ENCODE measurements around the gene PCDH19. TPM values are rescaled to one million over a fixed set of nuclear protein-coding genes. Genes with fewer than 3 reads are reported as not detected.

PCDH19 gene
- total and polyA plus RNA-seq, 5 donors = 0.25 to 0.40 (median 0.33) TPM

GRCh38 chrX:100381619-100382018 lies 28.5 kb downstream of the PCDH19 start:
- Histone ChIP-seq H3K27me3 (ENCODE audit: control insufficient read depth, insufficient read depth) (no peaks in the 10 kb centered on the region), H3K27ac (ENCODE audit: low read length) (no peak overlapping the region), H3K4me1 (ENCODE audit: control insufficient read depth, insufficient read depth, low read length) (no peaks in the 10 kb centered on the region), H3K4me3 (ENCODE audit: low read length) (no peak overlapping the region), H3K9me3 (ENCODE audit: control insufficient read depth, low read length) (no peaks in the 10 kb centered on the region)
- ATAC-seq (no peak), DNase-seq (no peak)
- intact Hi-C loops (cut with DNase I) = no loop called here
- WGBS = 80% methylated on average over 3 of the region's 3 CpGs

- 8% methylated on average over 7 of the region's 7 CpGs for WGBS
- DNase-seq (no peak), ATAC-seq (no peak)
- no peak overlapping the region for H3K27ac ChIP-seq (ENCODE audit: low read length)
- no peaks in the 10 kb centered on the region for H3K27me3 ChIP-seq (ENCODE audit: control insufficient read depth, insufficient read depth)
- no peak overlapping the region for H3K4me3 ChIP-seq (ENCODE audit: low read length)
- H3K4me1 ChIP-seq (ENCODE audit: control insufficient read depth, insufficient read depth, low read length) = no peaks in the 10 kb centered on the region
- no peaks in the 10 kb centered on the region for H3K9me3 ChIP-seq (ENCODE audit: control insufficient read depth, low read length)
- intact Hi-C loops (cut with DNase I) = no loop called here
Observed at GRCh38 chrX:100379388-100379986, 30.6 kb downstream of the PCDH19 start.

- Histone ChIP-seq H3K4me3 (ENCODE audit: low read length) (no peak overlapping the region), H3K27me3 (ENCODE audit: control insufficient read depth, insufficient read depth) (no peaks in the 10 kb centered on the region), H3K27ac (ENCODE audit: low read length) (no peak overlapping the region), H3K9me3 (ENCODE audit: control insufficient read depth, low read length) (no peaks in the 10 kb centered on the region), H3K4me1 (ENCODE audit: control insufficient read depth, insufficient read depth, low read length) (no peaks in the 10 kb centered on the region)
- ATAC-seq (no peak), DNase-seq (no peak)
- 91% methylated on average over 5 of the region's 5 CpGs for WGBS
- intact Hi-C loops (cut with DNase I) = no loop called here
Observed at GRCh38 chrX:100377826-100378225, 32.2 kb downstream of the PCDH19 start.

DNA sequence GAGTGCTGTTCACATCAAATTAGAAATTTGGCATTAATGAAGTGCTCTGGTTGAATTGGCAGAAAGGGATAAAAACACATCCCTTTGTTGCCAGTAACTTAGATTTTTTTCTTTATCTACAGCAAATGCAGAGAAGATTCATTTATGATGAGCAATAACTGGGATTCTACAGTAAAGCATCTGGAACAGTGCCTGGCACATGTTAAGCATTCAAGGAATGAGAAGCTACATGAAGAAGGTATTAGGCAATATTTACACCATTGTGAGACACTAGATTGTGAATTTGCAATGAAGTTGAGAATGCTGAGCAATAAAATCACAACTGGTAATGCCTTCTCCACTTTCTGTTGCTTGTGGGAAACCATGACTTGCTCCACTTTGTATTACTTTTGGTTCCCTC lies 33.5 kb downstream of the PCDH19 start:
- DNase-seq (no peak), ATAC-seq (no peak)
- no peak overlapping the region for H3K4me3 ChIP-seq (ENCODE audit: low read length)
- H3K27me3 ChIP-seq (ENCODE audit: control insufficient read depth, insufficient read depth) = no peaks in the 10 kb centered on the region
- H3K9me3 ChIP-seq (ENCODE audit: control insufficient read depth, low read length) = no peaks in the 10 kb centered on the region
- intact Hi-C loops (cut with DNase I) = no loop called here
- no peak overlapping the region for H3K27ac ChIP-seq (ENCODE audit: low read length)
- H3K4me1 ChIP-seq (ENCODE audit: control insufficient read depth, insufficient read depth, low read length) = no peaks in the 10 kb centered on the region

DNA sequence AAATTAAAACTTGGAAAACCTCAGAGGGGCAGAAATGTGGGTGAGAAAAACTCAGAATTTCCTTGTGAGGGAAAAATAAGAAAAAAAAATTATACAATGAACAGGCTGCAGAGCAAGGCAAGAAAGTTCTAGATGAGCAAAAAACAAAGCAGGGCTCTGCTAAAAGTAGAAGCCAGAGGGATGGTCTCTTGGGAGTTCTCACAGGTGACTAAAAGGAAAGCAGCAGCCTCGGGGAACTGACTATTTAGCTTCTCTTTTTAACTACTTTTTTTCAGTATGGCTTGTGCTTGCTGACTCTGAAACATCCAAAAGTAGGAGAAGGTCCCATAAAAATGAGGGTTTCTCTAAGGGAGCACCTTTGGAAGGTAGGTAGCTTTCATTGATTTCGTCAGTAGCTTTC lies 36.4 kb downstream of the PCDH19 start:
- intact Hi-C loops (cut with DNase I) = no loop called here
- no peaks in the 10 kb centered on the region for H3K27me3 ChIP-seq (ENCODE audit: control insufficient read depth, insufficient read depth)
- DNase-seq (no peak), ATAC-seq (no peak)
- H3K27ac ChIP-seq (ENCODE audit: low read length) = no peak overlapping the region
- 60% methylated on average over 2 of the region's 2 CpGs for WGBS
- H3K4me1 ChIP-seq (ENCODE audit: control insufficient read depth, insufficient read depth, low read length) = no peaks in the 10 kb centered on the region
- H3K4me3 ChIP-seq (ENCODE audit: low read length) = no peak overlapping the region
- no peaks in the 10 kb centered on the region for H3K9me3 ChIP-seq (ENCODE audit: control insufficient read depth, low read length)

DNA sequence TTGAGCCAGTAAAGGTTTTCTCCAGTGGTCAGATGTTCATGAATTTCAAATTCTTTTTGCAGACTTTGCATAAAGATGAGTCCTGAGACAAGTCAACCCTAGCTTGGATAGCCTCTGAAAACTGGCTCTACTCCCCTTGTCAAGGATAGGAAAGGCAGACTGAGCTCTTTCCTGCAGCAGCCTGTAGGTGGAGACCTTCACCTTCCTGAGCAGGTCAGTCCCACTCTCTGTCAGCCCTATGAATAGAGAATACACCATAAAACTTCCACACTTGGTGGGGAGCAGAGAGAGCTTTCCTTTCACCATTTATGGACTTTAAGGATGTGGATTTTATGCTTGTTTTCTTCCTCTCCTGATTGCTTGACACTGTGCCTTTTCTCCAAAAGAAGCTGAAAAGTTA lies 41.9 kb downstream of the PCDH19 start:
- H3K27me3 ChIP-seq (ENCODE audit: control insufficient read depth, insufficient read depth) = no peaks in the 10 kb centered on the region
- intact Hi-C loops (cut with DNase I) = no loop called here
- H3K9me3 ChIP-seq (ENCODE audit: control insufficient read depth, low read length) = no peaks in the 10 kb centered on the region
- no peak for ATAC-seq
- DNase-seq = no peak
- H3K4me1 ChIP-seq (ENCODE audit: control insufficient read depth, insufficient read depth, low read length) = no peaks in the 10 kb centered on the region
- H3K4me3 ChIP-seq (ENCODE audit: low read length) = no peak overlapping the region
- H3K27ac ChIP-seq (ENCODE audit: low read length) = no peak overlapping the region

DNA sequence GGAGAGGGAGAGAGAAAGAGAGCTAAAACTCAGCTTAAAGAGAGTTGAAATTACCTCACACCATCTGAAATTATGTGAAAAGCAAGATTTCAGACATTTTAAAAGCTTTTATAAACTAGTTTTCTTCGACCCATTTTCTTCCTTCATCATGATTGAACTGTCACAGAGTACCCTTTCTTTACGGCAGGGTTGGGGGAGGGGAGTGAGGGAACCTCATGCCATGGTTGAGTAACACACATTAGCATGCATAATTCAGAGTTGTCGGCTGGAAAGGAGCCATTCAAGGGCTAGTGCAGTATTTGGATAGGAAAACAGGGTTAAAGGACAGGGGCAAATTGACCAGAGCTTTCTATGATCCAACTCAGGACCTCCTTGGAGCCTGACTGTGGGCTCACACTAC lies 46.2 kb downstream of the PCDH19 start:
- intact Hi-C loops (cut with DNase I) = no loop called here
- H3K27ac ChIP-seq (ENCODE audit: low read length) = no peak overlapping the region
- no peaks in the 10 kb centered on the region for H3K27me3 ChIP-seq (ENCODE audit: control insufficient read depth, insufficient read depth)
- H3K4me1 ChIP-seq (ENCODE audit: control insufficient read depth, insufficient read depth, low read length) = no peaks in the 10 kb centered on the region
- H3K4me3 ChIP-seq (ENCODE audit: low read length) = no peak overlapping the region
- ATAC-seq (no peak), DNase-seq (no peak)
- no peaks in the 10 kb centered on the region for H3K9me3 ChIP-seq (ENCODE audit: control insufficient read depth, low read length)
- WGBS = 53% methylated on average over 3 of the region's 3 CpGs

DNA sequence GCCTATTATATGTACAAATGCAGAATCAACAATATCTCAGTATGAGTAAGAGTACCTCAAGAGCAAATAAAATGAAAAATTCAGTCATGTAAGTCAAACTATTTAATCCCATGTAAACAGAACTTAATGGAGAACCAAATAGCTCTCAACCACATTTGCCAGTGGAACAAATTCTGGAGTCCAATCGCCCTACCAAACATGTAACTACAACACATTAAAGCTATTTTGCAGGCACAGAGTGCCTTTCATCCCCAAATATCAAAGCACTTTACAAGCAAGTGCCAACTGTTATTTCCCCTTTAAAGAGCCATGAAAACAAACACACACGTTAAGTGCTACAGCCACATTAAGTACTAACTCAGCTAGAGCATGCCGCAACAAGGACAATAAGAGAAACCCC lies 51.3 kb downstream of the PCDH19 start:
- no peaks in the 10 kb centered on the region for H3K4me1 ChIP-seq (ENCODE audit: control insufficient read depth, insufficient read depth, low read length)
- 69% methylated on average over 3 of the region's 3 CpGs for WGBS
- no peak overlapping the region for H3K27ac ChIP-seq (ENCODE audit: low read length)
- no peak overlapping the region for H3K4me3 ChIP-seq (ENCODE audit: low read length)
- ATAC-seq (no peak), DNase-seq (no peak)
- no peaks in the 10 kb centered on the region for H3K9me3 ChIP-seq (ENCODE audit: control insufficient read depth, low read length)
- H3K27me3 ChIP-seq (ENCODE audit: control insufficient read depth, insufficient read depth) = no peaks in the 10 kb centered on the region
- intact Hi-C loops (cut with DNase I) = no loop called here

DNA sequence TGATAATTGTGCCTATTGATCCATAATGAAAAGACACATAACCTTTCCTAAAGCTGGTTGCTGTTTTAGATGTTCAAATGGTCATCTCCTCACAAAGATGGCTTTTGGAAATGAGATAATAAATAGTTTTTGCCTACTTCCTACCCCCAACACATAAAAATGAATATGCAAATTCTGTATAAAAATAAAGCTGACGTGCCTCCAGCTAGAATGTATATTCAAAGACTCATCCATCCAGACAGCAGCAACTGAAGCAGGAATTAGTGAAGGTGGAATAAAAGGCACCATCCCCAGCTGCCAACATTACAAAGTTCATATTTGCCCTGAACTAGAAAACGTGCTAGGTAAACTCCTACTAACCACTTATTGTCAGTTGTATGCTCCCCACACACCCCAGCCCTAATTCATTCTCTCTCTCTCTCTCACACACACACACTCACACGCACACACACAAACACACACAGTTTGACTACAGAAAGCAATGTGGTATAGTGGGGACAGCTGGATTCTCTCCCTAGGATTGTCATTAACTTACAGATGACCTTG lies 53.6 kb downstream of the PCDH19 start:
- no peak overlapping the region for H3K4me3 ChIP-seq (ENCODE audit: low read length)
- no peak for ATAC-seq
- intact Hi-C loops (cut with DNase I) = no loop called here
- DNase-seq = no peak
- no peak overlapping the region for H3K27ac ChIP-seq (ENCODE audit: low read length)
- no peaks in the 10 kb centered on the region for H3K9me3 ChIP-seq (ENCODE audit: control insufficient read depth, low read length)
- WGBS = 71% methylated on average over 3 of the region's 3 CpGs
- no peaks in the 10 kb centered on the region for H3K4me1 ChIP-seq (ENCODE audit: control insufficient read depth, insufficient read depth, low read length)
- H3K27me3 ChIP-seq (ENCODE audit: control insufficient read depth, insufficient read depth) = no peaks in the 10 kb centered on the region

DNA sequence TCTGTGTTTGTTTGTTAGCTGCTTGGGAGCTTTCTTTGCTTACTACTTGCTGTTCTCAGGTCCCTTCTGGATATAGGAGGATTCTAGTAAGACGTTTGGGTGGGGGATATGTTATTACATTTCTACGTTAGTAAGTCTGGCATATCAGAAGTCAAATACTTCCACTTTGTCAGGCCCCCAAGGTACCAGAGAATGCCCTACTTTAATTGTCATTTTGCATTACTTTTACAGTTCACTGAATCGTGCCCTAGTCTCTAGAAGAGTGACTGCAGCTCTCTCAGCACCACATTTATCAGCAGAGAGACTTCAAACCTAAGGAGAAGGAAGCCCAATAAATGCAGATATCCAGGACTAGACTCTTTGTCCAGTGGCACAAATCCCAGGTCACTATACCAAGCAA lies 54.4 kb downstream of the PCDH19 start:
- Histone ChIP-seq H3K9me3 (ENCODE audit: control insufficient read depth, low read length) (no peaks in the 10 kb centered on the region), H3K4me3 (ENCODE audit: low read length) (no peak overlapping the region), H3K27ac (ENCODE audit: low read length) (no peak overlapping the region), H3K4me1 (ENCODE audit: control insufficient read depth, insufficient read depth, low read length) (no peaks in the 10 kb centered on the region), H3K27me3 (ENCODE audit: control insufficient read depth, insufficient read depth) (no peaks in the 10 kb centered on the region)
- whole genome bisulfite sequencing = 73% methylated on average over 3 of the region's 3 CpGs
- ATAC-seq (no peak), DNase-seq (no peak)
- intact Hi-C loops (cut with DNase I) = no loop called here

- no peak for ATAC-seq
- 49% methylated on average over 4 of the region's 4 CpGs for WGBS
- Histone ChIP-seq H3K27me3 (ENCODE audit: control insufficient read depth, insufficient read depth) (no peaks in the 10 kb centered on the region), H3K27ac (ENCODE audit: low read length) (no peak overlapping the region), H3K9me3 (ENCODE audit: control insufficient read depth, low read length) (no peaks in the 10 kb centered on the region), H3K4me1 (ENCODE audit: control insufficient read depth, insufficient read depth, low read length) (no peaks in the 10 kb centered on the region), H3K4me3 (ENCODE audit: low read length) (no peak overlapping the region)
- intact Hi-C loops (cut with DNase I) = no loop called here
- peak in 1 of 3 donors; percentile 30 for DNase-seq
Observed at GRCh38 chrX:100353326-100353725, 56.7 kb downstream of the PCDH19 start.
